Vagina (tissue), 2 donors: ENCODE data around the gene NPC1.

ENCODE experiments used
- POLR2A ChIP-seq, 2 donors: fragments of 450-650 bp; IDR thresholded peaks; one replicate each; pipeline ENCODE4 v1.6.1; 2017; ENCODE audit warnings: antibody characterized with exemption in 2 of 2, mild to moderate bottlenecking in 2 of 2, moderate library complexity in 2 of 2
- POLR2AphosphoS5 ChIP-seq, 2 donors: sonication (generic); formaldehyde crosslinking; IDR thresholded peaks; one replicate each; pipeline ENCODE4 v1.9.0; 2017; ENCODE audit warnings: antibody characterized with exemption in 2 of 2, mild to moderate bottlenecking in 2 of 2, low read depth in 1 of 2; ENCODE audit not compliant: insufficient read depth in 1 of 2
- TF ChIP-seq, protein P1 (sequence below), 3 experiments: fragments of 450-650 bp in 2 of 3; fragments of 200-600 bp in 1 of 3; sonication (generic) in 1 of 3; IDR thresholded peaks; one replicate each; pipeline ENCODE4 v1.5.1; 2017 to 2019; ENCODE audit warnings: antibody characterized with exemption in 3 of 3, mild to moderate bottlenecking in 2 of 3, moderate library complexity in 2 of 3

DNA sequence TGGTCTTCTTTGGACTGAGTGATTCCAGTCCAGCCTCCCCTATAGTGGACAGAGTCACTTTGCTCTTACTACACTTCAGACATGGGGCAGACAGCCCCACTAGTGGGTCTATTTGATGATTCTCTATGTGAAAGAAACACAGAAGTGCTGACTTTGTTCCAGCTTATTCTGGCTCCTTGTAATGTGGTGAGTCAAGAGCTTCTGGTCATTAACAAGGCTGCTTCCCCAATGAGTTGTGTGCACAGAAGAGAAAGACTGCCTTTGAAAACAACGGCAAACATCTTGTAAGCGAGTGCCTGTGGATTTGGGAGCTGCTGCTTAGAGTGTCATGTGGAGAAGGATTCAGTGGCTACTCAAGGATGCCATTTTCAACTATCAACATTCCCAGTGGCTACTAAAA, 43.8 kb downstream of the NPC1 start:
- TF ChIP-seq, protein P1, sequence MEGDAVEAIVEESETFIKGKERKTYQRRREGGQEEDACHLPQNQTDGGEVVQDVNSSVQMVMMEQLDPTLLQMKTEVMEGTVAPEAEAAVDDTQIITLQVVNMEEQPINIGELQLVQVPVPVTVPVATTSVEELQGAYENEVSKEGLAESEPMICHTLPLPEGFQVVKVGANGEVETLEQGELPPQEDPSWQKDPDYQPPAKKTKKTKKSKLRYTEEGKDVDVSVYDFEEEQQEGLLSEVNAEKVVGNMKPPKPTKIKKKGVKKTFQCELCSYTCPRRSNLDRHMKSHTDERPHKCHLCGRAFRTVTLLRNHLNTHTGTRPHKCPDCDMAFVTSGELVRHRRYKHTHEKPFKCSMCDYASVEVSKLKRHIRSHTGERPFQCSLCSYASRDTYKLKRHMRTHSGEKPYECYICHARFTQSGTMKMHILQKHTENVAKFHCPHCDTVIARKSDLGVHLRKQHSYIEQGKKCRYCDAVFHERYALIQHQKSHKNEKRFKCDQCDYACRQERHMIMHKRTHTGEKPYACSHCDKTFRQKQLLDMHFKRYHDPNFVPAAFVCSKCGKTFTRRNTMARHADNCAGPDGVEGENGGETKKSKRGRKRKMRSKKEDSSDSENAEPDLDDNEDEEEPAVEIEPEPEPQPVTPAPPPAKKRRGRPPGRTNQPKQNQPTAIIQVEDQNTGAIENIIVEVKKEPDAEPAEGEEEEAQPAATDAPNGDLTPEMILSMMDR (IDR thresholded peaks at IDR 0.05), result no peak
- TF ChIP-seq POLR2A (IDR thresholded peaks at IDR 0.05) (no peak), POLR2AphosphoS5 (IDR thresholded peaks at IDR 0.05; ENCODE audit: insufficient read depth in 1 of 2, low read depth in 1 of 2) (no peak)
